ENCODE data around the gene SALL4.

DNA sequence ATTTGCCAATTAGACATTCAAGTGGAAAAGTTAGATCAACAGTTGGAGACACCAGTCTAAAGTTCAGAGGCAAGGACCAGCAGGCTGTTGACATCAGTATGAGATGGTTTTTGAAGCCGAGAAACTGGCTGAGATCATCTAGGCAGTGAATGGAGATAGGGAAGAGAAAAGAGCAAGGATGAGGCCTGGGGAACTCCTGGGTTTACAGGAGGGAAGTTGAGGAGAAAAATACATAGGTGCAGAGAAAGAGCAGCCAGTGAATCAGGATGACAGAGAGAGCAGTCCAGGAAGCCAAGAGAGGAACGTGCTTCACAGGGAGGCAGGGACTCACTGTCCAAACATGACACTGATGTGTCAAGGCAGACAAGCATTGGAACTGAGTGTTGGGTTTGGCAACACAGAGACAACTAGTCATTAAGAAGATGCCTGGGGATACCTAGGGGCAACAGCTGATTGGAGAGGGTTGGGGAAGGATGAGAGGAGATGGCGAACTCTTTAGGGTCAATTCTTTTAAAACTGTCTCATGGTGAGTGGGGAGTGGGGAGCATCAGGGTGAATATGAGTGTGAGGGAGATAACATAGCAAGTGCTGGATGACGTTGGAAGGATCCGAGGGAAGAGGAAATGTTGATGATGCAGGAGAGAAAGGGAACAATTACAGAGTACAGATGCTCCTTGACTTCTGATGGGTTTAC, 13.2 kb upstream of the SALL4 start:
- no peak for TF ChIP-seq SMC3 (IDR thresholded peaks at IDR 0.05; ENCODE audit: low read depth, low read length)
- no peak for TF ChIP-seq SIN3A (IDR thresholded peaks at IDR 0.05; ENCODE audit: borderline replicate concordance, low read depth, low read length)
- TF ChIP-seq, protein P1, sequence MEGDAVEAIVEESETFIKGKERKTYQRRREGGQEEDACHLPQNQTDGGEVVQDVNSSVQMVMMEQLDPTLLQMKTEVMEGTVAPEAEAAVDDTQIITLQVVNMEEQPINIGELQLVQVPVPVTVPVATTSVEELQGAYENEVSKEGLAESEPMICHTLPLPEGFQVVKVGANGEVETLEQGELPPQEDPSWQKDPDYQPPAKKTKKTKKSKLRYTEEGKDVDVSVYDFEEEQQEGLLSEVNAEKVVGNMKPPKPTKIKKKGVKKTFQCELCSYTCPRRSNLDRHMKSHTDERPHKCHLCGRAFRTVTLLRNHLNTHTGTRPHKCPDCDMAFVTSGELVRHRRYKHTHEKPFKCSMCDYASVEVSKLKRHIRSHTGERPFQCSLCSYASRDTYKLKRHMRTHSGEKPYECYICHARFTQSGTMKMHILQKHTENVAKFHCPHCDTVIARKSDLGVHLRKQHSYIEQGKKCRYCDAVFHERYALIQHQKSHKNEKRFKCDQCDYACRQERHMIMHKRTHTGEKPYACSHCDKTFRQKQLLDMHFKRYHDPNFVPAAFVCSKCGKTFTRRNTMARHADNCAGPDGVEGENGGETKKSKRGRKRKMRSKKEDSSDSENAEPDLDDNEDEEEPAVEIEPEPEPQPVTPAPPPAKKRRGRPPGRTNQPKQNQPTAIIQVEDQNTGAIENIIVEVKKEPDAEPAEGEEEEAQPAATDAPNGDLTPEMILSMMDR (IDR thresholded peaks at IDR 0.05) = no peak
- no peak for TF ChIP-seq ELF1 (IDR thresholded peaks at IDR 0.05)
- TF ChIP-seq TAF1 (IDR thresholded peaks at IDR 0.05; ENCODE audit: borderline replicate concordance, low read depth, low read length) = no peak
- no peak for TF ChIP-seq RAD21 (IDR thresholded peaks at IDR 0.05; ENCODE audit: low read length)
- TF ChIP-seq MEF2A (IDR thresholded peaks at IDR 0.05; ENCODE audit: borderline replicate concordance, low read depth) = no peak
- no peak for TF ChIP-seq TCF12 (IDR thresholded peaks at IDR 0.05)
- no peak for TF ChIP-seq YY1 (IDR thresholded peaks at IDR 0.05; ENCODE audit: low read depth)
